ENCODE data around the gene WDR88.
"Not testable (repeated sequence)": the region's sequence is repeated elsewhere in the genome, so short reads cannot be mapped to it uniquely, and the experiment has no call there.

The WDR88 gene

GRCh38 chr19:33171916-33172359 is 40.0 kb downstream of the WDR88 start:
- Histone ChIP-seq H3K27ac (ENCODE audit: low read depth, low read length) (no peak overlapping the region), H3K4me1 (ENCODE audit: control insufficient read depth, insufficient read depth, low read length) (no peaks in the 10 kb centered on the region; the same call in 1 of the 2 replicates), H3K9ac (ENCODE audit: low read depth, low read length) (no peak overlapping the region), H3K4me3 (ENCODE audit: low read depth, low read length) (no peak overlapping the region), H3K36me3 (ENCODE audit: control insufficient read depth, insufficient read depth, low read length) (no peaks in the 10 kb centered on the region), H3K27me3 (ENCODE audit: control insufficient read depth, insufficient read depth, low read length) (no peaks in the 10 kb centered on the region), H3K9me3 (ENCODE audit: control insufficient read depth, insufficient read depth, low read length) (no peaks in the 10 kb centered on the region)

GRCh38 chr19:33174186-33174585 is 42.3 kb downstream of the WDR88 start:
- H3K9me3 ChIP-seq (ENCODE audit: control insufficient read depth, insufficient read depth, low read length) = no peaks in the 10 kb centered on the region
- no peaks in the 10 kb centered on the region for H3K36me3 ChIP-seq (ENCODE audit: control insufficient read depth, insufficient read depth, low read length)
- H3K27me3 ChIP-seq (ENCODE audit: control insufficient read depth, insufficient read depth, low read length) = peaks cover 4% of the 10 kb centered on the region; the same call in 1 of the 2 replicates
- H3K4me3 ChIP-seq (ENCODE audit: low read depth, low read length) = no peak overlapping the region
- H3K9ac ChIP-seq (ENCODE audit: low read depth, low read length) = no peak overlapping the region
- no peak overlapping the region for H3K27ac ChIP-seq (ENCODE audit: low read depth, low read length)
- H3K4me1 ChIP-seq (ENCODE audit: control insufficient read depth, insufficient read depth, low read length) = no peaks in the 10 kb centered on the region; the same call in 1 of the 2 replicates

- H3K4me1 ChIP-seq (ENCODE audit: control insufficient read depth, insufficient read depth, low read length) = no peaks in the 10 kb centered on the region; the same call in 1 of the 2 replicates
- peaks cover 4% of the 10 kb centered on the region; the same call in 1 of the 2 replicates for H3K27me3 ChIP-seq (ENCODE audit: control insufficient read depth, insufficient read depth, low read length)
- H3K9me3 ChIP-seq (ENCODE audit: control insufficient read depth, insufficient read depth, low read length) = no peaks in the 10 kb centered on the region
- H3K4me3 ChIP-seq (ENCODE audit: low read depth, low read length) = no peak overlapping the region; the same call in 1 of the 2 replicates
- H3K9ac ChIP-seq (ENCODE audit: low read depth, low read length) = no peak overlapping the region
- H3K27ac ChIP-seq (ENCODE audit: low read depth, low read length) = no peak overlapping the region
- no peaks in the 10 kb centered on the region for H3K36me3 ChIP-seq (ENCODE audit: control insufficient read depth, insufficient read depth, low read length)
These were observed 43.4 kb downstream of the WDR88 start for GRCh38 chr19:33175156-33175782.

GRCh38 chr19:33175886-33176669 is 44.2 kb downstream of the WDR88 start:
- Histone ChIP-seq H3K36me3 (ENCODE audit: control insufficient read depth, insufficient read depth, low read length) (no peaks in the 10 kb centered on the region), H3K4me1 (ENCODE audit: control insufficient read depth, insufficient read depth, low read length) (no peaks in the 10 kb centered on the region; the same call in 1 of the 2 replicates), H3K4me3 (ENCODE audit: low read depth, low read length) (peak overlapping the region; percentile 81), H3K9ac (ENCODE audit: low read depth, low read length) (peak overlapping the region; percentile 85), H3K9me3 (ENCODE audit: control insufficient read depth, insufficient read depth, low read length) (no peaks in the 10 kb centered on the region), H3K27me3 (ENCODE audit: control insufficient read depth, insufficient read depth, low read length) (peaks cover 4% of the 10 kb centered on the region; the same call in 1 of the 2 replicates), H3K27ac (ENCODE audit: low read depth, low read length) (peak overlapping the region; percentile 88)

- H3K27me3 ChIP-seq (ENCODE audit: control insufficient read depth, insufficient read depth, low read length) = peaks cover 4% of the 10 kb centered on the region; the same call in 1 of the 2 replicates
These were observed 44.9 kb downstream of the WDR88 start for GRCh38 chr19:33176670-33177416.

GRCh38 chr19:33177417-33177979 is 45.6 kb downstream of the WDR88 start:
- peak overlapping the region; percentile 72 for H3K4me3 ChIP-seq (ENCODE audit: low read depth, low read length)
- peak overlapping the region; percentile 26 for H3K27ac ChIP-seq (ENCODE audit: low read depth, low read length)
- no peaks in the 10 kb centered on the region for H3K9me3 ChIP-seq (ENCODE audit: control insufficient read depth, insufficient read depth, low read length)
- H3K36me3 ChIP-seq (ENCODE audit: control insufficient read depth, insufficient read depth, low read length) = no peaks in the 10 kb centered on the region
- H3K27me3 ChIP-seq (ENCODE audit: control insufficient read depth, insufficient read depth, low read length) = peaks cover 4% of the 10 kb centered on the region; the same call in 1 of the 2 replicates
- no peaks in the 10 kb centered on the region; the same call in 1 of the 2 replicates for H3K4me1 ChIP-seq (ENCODE audit: control insufficient read depth, insufficient read depth, low read length)
- no peak overlapping the region for H3K9ac ChIP-seq (ENCODE audit: low read depth, low read length)

More at GRCh38 chr19:33176670-33177416, 44.9 kb downstream of the WDR88 start:
- Histone ChIP-seq H3K4me3 (ENCODE audit: low read depth, low read length) (peak overlapping the region; percentile 81), H3K9me3 (ENCODE audit: control insufficient read depth, insufficient read depth, low read length) (no peaks in the 10 kb centered on the region), H3K9ac (ENCODE audit: low read depth, low read length) (peak overlapping the region; percentile 85), H3K4me1 (ENCODE audit: control insufficient read depth, insufficient read depth, low read length) (no peaks in the 10 kb centered on the region; the same call in 1 of the 2 replicates), H3K36me3 (ENCODE audit: control insufficient read depth, insufficient read depth, low read length) (no peaks in the 10 kb centered on the region), H3K27ac (ENCODE audit: low read depth, low read length) (peak overlapping the region; percentile 88)

GRCh38 chr19:33186431-33187182 is 54.7 kb downstream of the WDR88 start:
- Histone ChIP-seq H3K4me3 (ENCODE audit: low read depth, low read length) (no peak overlapping the region), H3K27me3 (ENCODE audit: control insufficient read depth, insufficient read depth, low read length) (no peaks in the 10 kb centered on the region), H3K36me3 (ENCODE audit: control insufficient read depth, insufficient read depth, low read length) (no peaks in the 10 kb centered on the region), H3K9me3 (ENCODE audit: control insufficient read depth, insufficient read depth, low read length) (no peaks in the 10 kb centered on the region), H3K27ac (ENCODE audit: low read depth, low read length) (no peak overlapping the region), H3K9ac (ENCODE audit: low read depth, low read length) (no peak overlapping the region), H3K4me1 (ENCODE audit: control insufficient read depth, insufficient read depth, low read length) (peaks cover 7% of the 10 kb centered on the region)

- Histone ChIP-seq H3K9ac (ENCODE audit: low read depth, low read length) (no peak overlapping the region), H3K4me1 (ENCODE audit: control insufficient read depth, insufficient read depth, low read length) (peaks cover 7% of the 10 kb centered on the region), H3K4me3 (ENCODE audit: low read depth, low read length) (no peak overlapping the region), H3K36me3 (ENCODE audit: control insufficient read depth, insufficient read depth, low read length) (no peaks in the 10 kb centered on the region), H3K27ac (ENCODE audit: low read depth, low read length) (no peak overlapping the region), H3K27me3 (ENCODE audit: control insufficient read depth, insufficient read depth, low read length) (peaks cover under 1% of the 10 kb centered on the region; the same call in 1 of the 2 replicates), H3K9me3 (ENCODE audit: control insufficient read depth, insufficient read depth, low read length) (no peaks in the 10 kb centered on the region)
These were observed 55.2 kb downstream of the WDR88 start for GRCh38 chr19:33187183-33187540.

GRCh38 chr19:33189453-33189852 is 57.5 kb downstream of the WDR88 start:
- Histone ChIP-seq H3K27me3 (ENCODE audit: control insufficient read depth, insufficient read depth, low read length) (peaks cover 17% of the 10 kb centered on the region), H3K4me3 (ENCODE audit: low read depth, low read length) (no peak overlapping the region), H3K4me1 (ENCODE audit: control insufficient read depth, insufficient read depth, low read length) (peaks cover 7% of the 10 kb centered on the region), H3K9me3 (ENCODE audit: control insufficient read depth, insufficient read depth, low read length) (no peaks in the 10 kb centered on the region), H3K27ac (ENCODE audit: low read depth, low read length) (no peak overlapping the region), H3K9ac (ENCODE audit: low read depth, low read length) (no peak overlapping the region), H3K36me3 (ENCODE audit: control insufficient read depth, insufficient read depth, low read length) (no peaks in the 10 kb centered on the region)

- not testable (repeated sequence) for H3K9ac ChIP-seq (ENCODE audit: low read depth, low read length); H3K4me3 ChIP-seq (ENCODE audit: low read depth, low read length); H3K36me3 ChIP-seq (ENCODE audit: control insufficient read depth, insufficient read depth, low read length); H3K9me3 ChIP-seq (ENCODE audit: control insufficient read depth, insufficient read depth, low read length); H3K27ac ChIP-seq (ENCODE audit: low read depth, low read length)
- peaks cover 11% of the 10 kb centered on the region for H3K4me1 ChIP-seq (ENCODE audit: control insufficient read depth, insufficient read depth, low read length)
- peaks cover 17% of the 10 kb centered on the region for H3K27me3 ChIP-seq (ENCODE audit: control insufficient read depth, insufficient read depth, low read length)
These were observed 59.2 kb downstream of the WDR88 start for GRCh38 chr19:33191092-33191491.

All from HUES48 (cell line).